Ovary (tissue), 9 donors: Measurements from ENCODE around the gene TUSC2. TPM values are rescaled to one million over a fixed set of nuclear protein-coding genes. Genes with fewer than 3 reads are reported as not detected.
A peak's percentile ranks its signal among the peaks of the same experiment; 100 is the strongest.

Experiments used
- DNase-seq, 5 donors: peaks; one replicate each; pipeline ENCODE4 v3.0.0-alpha.2; 2019 to 2020
- H3K27ac ChIP-seq, 2 donors: fragments of 200-600 bp; one replicate each; pipeline versions ENCODE4 v1.5.1 to v1.8.0; 2019 to 2022
- H3K27me3 ChIP-seq: fragments of 200-600 bp; one replicate; pipeline ENCODE4 v1.8.0; 2022
- H3K36me3 ChIP-seq: fragments of 200-600 bp; sonication (generic); one replicate; pipeline ENCODE4 v1.5.1; 2019
- H3K4me1 ChIP-seq: one replicate; pipeline ENCODE4 v1.8.1; 2013; ENCODE audit warnings: mild to moderate bottlenecking, moderate library complexity; ENCODE audit not compliant: insufficient read depth
- H3K4me3 ChIP-seq: fragments of 200-600 bp; sonication (generic); one replicate; pipeline ENCODE4 v1.5.1; 2017
- H3K9me3 ChIP-seq, 2 donors: fragments of 200-600 bp in 1 of 2; sonication (generic) in 1 of 2; one replicate each; pipeline versions ENCODE4 v1.5.1 to v1.8.1; 2013 to 2019; ENCODE audit warnings: mild to moderate bottlenecking in 1 of 2, moderate library complexity in 1 of 2
- CTCF ChIP-seq, 3 donors: fragments of 450-650 bp in 2 of 3; fragments of 200-600 bp in 1 of 3; IDR thresholded peaks; one replicate each; pipeline versions ENCODE4 v1.5.1 to v1.8.0; 2016 to 2022; ENCODE audit warnings: antibody characterized with exemption in 3 of 3, mild to moderate bottlenecking in 1 of 3
- EP300 ChIP-seq: sonication (generic); formaldehyde crosslinking; IDR thresholded peaks from one replicate; pipeline ENCODE4 v1.6.1; 2017; ENCODE audit warnings: antibody characterized with exemption
- POLR2A ChIP-seq: fragments of 450-650 bp; IDR thresholded peaks from one replicate; pipeline ENCODE4 v1.6.1; 2017; ENCODE audit warnings: antibody characterized with exemption, mild to moderate bottlenecking, moderate library complexity
- WGBS, 3 donors: extraction: QIAGEN DNeasy Blood & Tissue Kit in 1 of 3; methylation state at CpG; one replicate each; pipeline versions ENCODE4 v1.1.5 to v1.1.7; 2013 to 2017; 5-methylcytosine and 5-hydroxymethylcytosine counted together
- intact Hi-C, 4 donors: fragments of 100-400 bp; cut with DNase I; formaldehyde crosslinking; loops; one replicate each; pipeline versions ENCODE4 v1.11.0 to v1.15.1; 2022 to 2023
- polyA plus RNA-seq, 2 donors: library from polyadenylated mRNA; stranded (reverse); fragments of 200-250 nt in 1 of 2; fragments of 350-450 nt in 1 of 2; fragmentation: Illumina TruSeq in 1 of 2; extraction: RNeasy Lipid Tissue Mini Kit (QIAGEN cat#74804) in 1 of 2; gene quantifications; one replicate each; pipeline ENCODE4 v1.2.3, GENCODE V29; 2013 to 2014
- total RNA-seq, 7 donors: library from RNA; depleted of rRNA in 2 of 7; stranded (reverse); fragments of >200 nt in 2 of 7; fragmentation: NEBNext Ultra II Directional in 3 of 7; extraction: Animal tissue kit (Norgen Biotek cat#: 25700) in 3 of 7; gene quantifications; one replicate each; pipeline versions ENCODE4 v1.1.0 to v1.2.4, GENCODE V29; 2016 to 2023
- donor health status: DM: no; HTN: no; CAD: no; lungs with moderate emphysema.
- donor health status: DM: no; HTN: no; CAD: no.
- donor health status: Bipolar disorder and iron deficiency.
- donor health status: DM: yes; HTN: yes; CAD: no.
- donor health status: DM: no; HTN: no; CAD: no.
- donor health status: DM: yes; HTN: yes; CAD: no.

Gene TUSC2
- total and polyA plus RNA-seq, 9 donors = 19.4 to 26.4 (median 21.3) TPM

- Histone ChIP-seq H3K36me3 (no peaks in the 10 kb centered on the region), H3K9me3 (no peaks in the 10 kb centered on the region), H3K27me3 (no peaks in the 10 kb centered on the region), H3K4me1 (peaks cover 22% of the 10 kb centered on the region), H3K4me3 (peak overlapping the region; percentile 65), H3K27ac (no peak overlapping the region)
- peak in 2 of 5 donors; percentile 51 for DNase-seq
- WGBS, 3 donors = 75 to 80% (median 76%) methylated on average over 28 to 29 of the region's 29 CpGs
- intact Hi-C loops = loop anchor here in 2 of 4 donors (2.0 to 10.0 kb wide), 2 partner anchors 17 to 55 kb away; partner anchors contain the start of genes HYAL1 (in 1 of the 2) and SEMA3B (in 1 of the 2)
- TF ChIP-seq POLR2A (no peak), EP300 (no peak), CTCF (IDR thresholded peaks at IDR 0.05) (no peak)
Observed at GRCh38 chr3:50319894-50320625, 8.0 kb downstream of the TUSC2 start.

- Histone ChIP-seq H3K4me3 (no peak overlapping the region), H3K27me3 (no peaks in the 10 kb centered on the region), H3K27ac (no peak overlapping the region), H3K36me3 (no peaks in the 10 kb centered on the region), H3K4me1 (peaks cover 22% of the 10 kb centered on the region), H3K9me3 (no peaks in the 10 kb centered on the region)
- intact Hi-C loops = no loop called here
- peak in 1 of 5 donors; percentile 47 for DNase-seq
- TF ChIP-seq EP300 = no peak
- TF ChIP-seq CTCF (IDR thresholded peaks at IDR 0.05) = no peak
- TF ChIP-seq POLR2A = no peak
- 83 to 89% (median 89%) methylated on average over 16 of the region's 16 CpGs for WGBS, 3 donors
Observed at GRCh38 chr3:50319181-50319893, 8.7 kb downstream of the TUSC2 start.

- Histone ChIP-seq H3K36me3 (no peaks in the 10 kb centered on the region), H3K27ac (no peak overlapping the region), H3K4me3 (no peak overlapping the region), H3K4me1 (peaks cover 22% of the 10 kb centered on the region), H3K9me3 (no peaks in the 10 kb centered on the region), H3K27me3 (no peaks in the 10 kb centered on the region)
- no peak for DNase-seq
- 73 to 82% (median 78%) methylated on average over 10 of the region's 10 CpGs for WGBS, 3 donors
- intact Hi-C loops = no loop called here
- no peak for TF ChIP-seq POLR2A
- no peak for TF ChIP-seq EP300
- no peak for TF ChIP-seq CTCF (IDR thresholded peaks at IDR 0.05)
Observed at GRCh38 chr3:50318615-50319014, 9.4 kb downstream of the TUSC2 start.

- no peak overlapping the region for H3K4me3 ChIP-seq
- H3K27ac ChIP-seq = no peak overlapping the region
- H3K27me3 ChIP-seq = no peaks in the 10 kb centered on the region
- H3K36me3 ChIP-seq = no peaks in the 10 kb centered on the region
- 77 to 83% (median 77%) methylated on average over 9 to 11 of the region's 11 CpGs for WGBS, 3 donors
- H3K9me3 ChIP-seq = no peaks in the 10 kb centered on the region
- TF ChIP-seq POLR2A (no peak), EP300 (no peak), CTCF (IDR thresholded peaks at IDR 0.05) (no peak)
- intact Hi-C loops = no loop called here
- peaks cover 22% of the 10 kb centered on the region for H3K4me1 ChIP-seq
- no peak for DNase-seq
Observed at GRCh38 chr3:50318163-50318562, 9.9 kb downstream of the TUSC2 start.
